Hypothalamus (tissue), 51 donors: Measurements from ENCODE around the gene SLFN5.
"Not testable (repeated sequence)": the region's sequence is repeated elsewhere in the genome, so short reads cannot be mapped to it uniquely, and the experiment has no call there.

Experiments
- DNase-seq, 51 donors: peaks; one replicate each; lab custom pipeline; 2025; lab: John Stamatoyannopoulos, UW

The SLFN5 gene

DNA sequence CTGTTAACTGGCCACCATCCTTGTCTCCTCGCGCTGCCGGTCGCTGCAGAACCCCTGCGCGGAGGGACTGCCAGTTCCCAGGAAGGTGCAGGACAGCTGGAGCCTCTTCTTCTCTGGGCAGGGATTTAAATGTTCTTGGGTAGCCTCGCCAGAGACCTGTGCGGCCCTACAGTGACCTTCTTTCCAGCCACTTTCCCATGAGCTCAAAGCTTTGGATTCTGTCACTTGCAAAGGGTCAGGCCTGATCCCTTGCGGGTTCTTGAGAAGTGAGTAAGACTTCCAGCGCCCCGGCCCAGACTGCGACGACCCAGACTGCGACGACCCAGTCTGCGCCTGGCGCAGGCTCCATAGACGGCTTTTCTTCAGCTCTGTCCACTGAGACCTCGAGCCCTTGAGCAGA lies 1.4 kb upstream of the SLFN5 start:
- no peak for DNase-seq

DNA sequence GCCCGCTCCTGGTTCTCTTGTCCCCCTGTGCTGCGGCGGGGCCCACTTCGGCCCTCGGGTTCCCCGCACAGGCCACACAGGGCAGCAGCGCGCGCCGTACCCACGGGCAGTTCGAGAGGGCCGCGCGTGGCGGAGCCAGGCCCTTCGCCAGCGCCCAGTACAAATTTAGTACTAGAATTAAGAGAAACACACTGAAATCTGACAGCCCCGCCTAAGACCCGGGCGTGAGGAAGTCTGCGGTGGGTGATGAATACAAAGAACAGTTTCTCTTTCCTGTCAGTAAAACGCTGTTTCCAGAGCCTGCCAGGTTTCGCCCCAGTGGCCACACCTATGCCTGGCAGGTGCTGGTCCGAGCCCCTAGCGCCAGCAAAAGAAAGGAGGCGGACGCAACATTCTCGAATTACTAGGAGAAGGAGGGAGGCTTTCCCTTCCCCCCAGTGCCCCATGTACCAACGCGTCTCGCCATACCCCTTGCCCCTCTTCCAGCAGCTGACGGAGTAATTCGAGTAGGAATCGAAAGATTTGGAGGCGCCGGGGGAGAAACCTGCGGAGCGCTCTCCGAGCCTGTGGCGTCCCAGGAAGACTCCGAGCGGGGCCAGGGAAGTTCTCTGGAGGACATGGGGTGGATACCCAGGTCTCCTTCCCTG lies 591 bp upstream of the SLFN5 start:
- DNase-seq: peak in 18 of 51 donors; percentile 4 to 57 (median 32)

GRCh38 chr17:35243561-35244340 lies 879 bp downstream of the SLFN5 start:
- DNase-seq: peak in 14 of 51 donors; percentile 1 to 54 (median 24)

GRCh38 chr17:35244341-35245195 lies 1.7 kb downstream of the SLFN5 start:
- peak in 4 of 51 donors; percentile 2 to 18 (median 4) for DNase-seq

GRCh38 chr17:35245196-35245486 lies 2.3 kb downstream of the SLFN5 start:
- no peak for DNase-seq

DNA sequence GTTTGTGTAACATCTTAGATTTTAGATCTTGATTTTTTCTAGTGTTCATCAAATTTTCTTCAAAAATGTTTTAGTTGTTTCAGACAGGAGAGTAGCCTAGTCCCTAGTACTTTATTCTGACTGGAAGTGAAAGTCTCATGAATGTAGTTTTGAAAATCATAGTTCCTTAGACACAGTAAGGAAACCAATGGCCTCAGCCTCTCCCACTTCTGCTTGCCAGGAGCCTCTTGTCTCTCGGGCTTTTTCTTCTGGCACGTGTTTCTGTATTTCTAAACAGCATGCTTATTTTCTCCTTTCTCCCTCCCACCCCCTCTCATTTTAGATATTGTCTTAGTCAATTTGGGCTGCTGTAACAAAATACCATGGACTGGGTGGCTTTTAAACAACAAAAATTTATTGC lies 9.8 kb downstream of the SLFN5 start:
- no peak for DNase-seq

GRCh38 chr17:35254107-35254773 lies 11.4 kb downstream of the SLFN5 start:
- DNase-seq: peak in 5 of 51 donors; percentile 3 to 23 (median 19)

DNA sequence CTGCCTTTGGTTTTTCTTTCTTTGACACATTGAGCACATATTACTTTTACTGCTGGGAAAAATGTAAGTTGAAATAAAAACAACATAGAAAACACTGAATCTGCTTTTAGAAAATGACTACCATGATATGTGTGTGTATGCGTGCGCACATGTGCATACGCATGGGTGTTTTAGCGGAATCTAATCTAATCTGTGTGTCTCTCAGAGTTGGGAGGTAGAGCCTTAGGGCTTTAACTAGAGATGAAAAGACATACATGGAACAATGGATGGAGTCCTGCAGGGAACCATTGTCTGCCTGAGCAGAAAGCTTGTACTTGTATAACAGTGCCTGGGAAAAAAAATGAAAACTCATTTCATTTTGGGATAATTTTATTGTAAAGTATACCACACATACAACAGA lies 12.4 kb downstream of the SLFN5 start:
- DNase-seq: no peak

DNA sequence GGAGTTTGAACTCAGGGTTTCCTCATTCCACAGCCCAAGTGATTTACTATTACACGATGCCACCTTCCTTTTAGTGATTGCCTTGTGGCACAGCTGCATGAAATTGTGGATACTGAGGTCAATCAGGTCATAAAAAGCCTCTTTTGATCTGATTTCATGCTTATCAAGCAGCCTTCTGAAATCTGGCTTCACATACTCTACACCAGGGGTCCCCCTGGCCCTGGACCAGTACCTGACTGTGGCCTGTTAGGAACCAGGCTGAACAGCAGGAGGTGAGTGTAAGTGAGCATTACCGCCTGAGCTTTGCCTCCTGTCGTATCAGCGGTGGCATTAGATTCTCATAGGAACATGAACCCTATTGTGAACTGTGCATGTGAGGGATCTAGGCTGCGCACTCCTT lies 13.8 kb downstream of the SLFN5 start:
- DNase-seq: no peak

DNA sequence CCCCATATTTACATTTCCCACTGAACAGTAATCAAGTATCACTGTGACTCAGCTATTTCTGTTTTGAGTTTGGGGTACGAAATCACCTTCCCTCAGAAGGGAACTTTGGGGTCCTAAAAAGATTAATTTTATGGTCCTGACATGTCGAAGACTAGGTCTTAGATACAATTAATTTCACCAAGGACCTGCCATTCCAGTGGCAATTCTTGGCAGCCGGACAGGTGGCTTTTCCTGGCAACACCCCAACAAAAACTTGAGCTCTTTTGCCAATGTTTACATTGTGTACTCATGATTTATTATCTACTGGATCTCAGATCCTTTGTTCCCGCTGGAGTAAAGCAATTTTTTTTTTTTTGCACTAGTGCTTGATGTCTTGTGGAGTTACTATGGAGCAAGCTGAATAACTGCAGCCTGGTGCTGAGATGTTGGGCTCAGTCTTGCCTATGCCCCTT lies 14.4 kb downstream of the SLFN5 start:
- no peak for DNase-seq

DNA sequence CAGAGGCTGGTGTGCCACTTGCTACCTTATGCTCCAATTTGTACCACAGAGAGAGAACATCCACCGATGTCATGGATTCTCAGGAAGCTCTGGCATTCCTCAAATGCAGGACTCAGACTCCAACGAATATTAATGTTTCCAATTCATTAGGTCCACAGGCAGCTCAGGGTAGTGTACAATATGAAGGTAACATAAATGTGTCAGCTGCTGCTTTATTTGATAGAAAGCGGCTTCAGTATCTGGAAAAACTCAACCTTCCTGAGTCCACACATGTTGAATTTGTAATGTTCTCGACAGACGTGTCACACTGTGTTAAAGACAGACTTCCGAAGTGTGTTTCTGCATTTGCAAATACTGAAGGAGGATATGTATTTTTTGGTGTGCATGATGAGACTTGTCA lies 16.1 kb downstream of the SLFN5 start:
- DNase-seq: no peak

GRCh38 chr17:35265071-35265470 lies 22.2 kb downstream of the SLFN5 start:
- DNase-seq: no peak

DNA sequence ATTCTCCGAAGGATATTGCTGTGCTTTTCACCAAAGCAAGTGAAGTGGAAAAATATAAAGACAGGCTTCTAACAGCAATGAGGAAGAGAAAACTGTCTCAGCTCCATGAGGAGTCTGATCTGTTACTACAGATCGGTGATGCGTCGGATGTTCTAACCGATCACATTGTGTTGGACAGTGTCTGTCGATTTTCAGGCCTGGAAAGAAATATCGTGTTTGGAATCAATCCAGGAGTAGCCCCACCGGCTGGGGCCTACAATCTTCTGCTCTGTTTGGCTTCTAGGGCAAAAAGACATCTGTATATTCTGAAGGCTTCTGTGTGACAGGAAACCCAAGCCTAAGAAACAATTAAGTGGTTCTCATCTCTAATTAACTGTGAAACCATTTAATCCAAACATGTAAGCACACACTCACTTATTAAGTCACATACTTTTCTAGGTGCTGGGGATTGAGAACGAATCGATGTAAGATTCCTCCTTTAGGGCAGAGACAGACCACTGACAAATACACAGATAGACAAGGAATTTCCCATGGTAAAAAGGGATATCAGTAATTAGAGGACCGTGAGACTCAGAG lies 22.8 kb downstream of the SLFN5 start:
- DNase-seq: no peak

DNA sequence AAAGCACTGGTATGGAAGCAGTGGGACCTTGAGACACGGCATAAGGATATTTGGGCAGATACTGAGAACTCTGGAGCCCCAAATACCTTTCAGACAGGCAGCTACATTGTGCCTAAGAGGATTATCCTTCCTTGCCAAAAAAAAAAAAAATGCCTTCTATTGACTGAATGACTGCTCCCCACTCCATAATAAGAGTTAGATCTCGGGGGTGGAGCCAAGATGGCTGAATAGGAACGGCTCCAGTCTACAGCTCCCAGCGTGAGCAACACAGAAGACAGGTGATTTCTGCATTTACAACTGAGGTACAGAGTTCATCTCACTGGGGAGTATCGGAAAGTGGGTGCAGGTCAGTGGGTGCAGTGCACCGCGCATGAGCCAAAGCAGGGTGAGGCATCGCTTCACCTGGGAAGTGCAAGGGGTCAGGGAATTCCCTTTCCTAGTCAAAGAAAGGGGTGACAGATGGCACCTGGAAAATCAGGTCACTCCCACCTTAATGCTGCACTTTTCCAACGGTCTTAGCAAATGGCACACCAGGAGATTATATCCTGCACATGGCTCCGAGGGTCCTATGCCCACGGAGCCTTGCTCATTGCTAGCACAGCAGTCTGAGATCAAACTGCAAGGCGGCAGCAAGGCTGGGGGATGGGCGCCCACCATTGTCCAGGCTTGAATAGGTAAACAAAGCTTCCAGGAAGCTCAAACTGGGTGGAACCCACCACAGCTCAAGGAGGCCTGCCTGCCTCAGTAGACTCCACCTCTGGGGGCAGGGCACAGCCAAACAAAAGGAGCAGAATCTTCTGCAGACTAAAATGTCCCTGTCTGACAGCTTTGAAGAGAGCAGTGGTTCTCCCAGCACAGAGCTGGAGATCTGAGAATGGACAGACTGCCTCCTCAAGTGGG lies 31.5 kb downstream of the SLFN5 start:
- not testable (repeated sequence) for DNase-seq

GRCh38 chr17:35278454-35278853 lies 35.6 kb downstream of the SLFN5 start:
- DNase-seq: not testable (repeated sequence)

DNA sequence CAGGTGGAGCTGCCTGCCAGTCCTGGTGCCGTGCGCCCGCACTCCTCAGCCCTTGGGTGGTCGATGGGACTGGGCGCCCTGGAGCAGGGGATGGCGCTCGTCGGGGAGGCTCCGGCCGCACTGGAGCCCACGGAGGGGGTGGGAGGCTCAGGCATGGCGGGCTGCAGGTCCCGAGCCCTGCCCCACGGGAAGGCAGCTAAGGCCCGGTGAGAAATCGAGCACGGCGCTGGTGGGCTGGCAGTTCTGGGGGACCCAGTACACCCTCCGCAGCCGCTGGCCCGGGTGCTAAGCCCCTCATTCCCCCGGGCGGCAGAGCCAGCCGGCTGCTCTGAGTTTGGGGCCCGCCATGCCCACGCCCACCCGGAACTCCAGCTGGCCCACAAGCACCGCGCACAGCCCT lies 36.0 kb downstream of the SLFN5 start:
- DNase-seq: not testable (repeated sequence)

GRCh38 chr17:35283767-35284166 lies 40.9 kb downstream of the SLFN5 start:
- no peak for DNase-seq

DNA sequence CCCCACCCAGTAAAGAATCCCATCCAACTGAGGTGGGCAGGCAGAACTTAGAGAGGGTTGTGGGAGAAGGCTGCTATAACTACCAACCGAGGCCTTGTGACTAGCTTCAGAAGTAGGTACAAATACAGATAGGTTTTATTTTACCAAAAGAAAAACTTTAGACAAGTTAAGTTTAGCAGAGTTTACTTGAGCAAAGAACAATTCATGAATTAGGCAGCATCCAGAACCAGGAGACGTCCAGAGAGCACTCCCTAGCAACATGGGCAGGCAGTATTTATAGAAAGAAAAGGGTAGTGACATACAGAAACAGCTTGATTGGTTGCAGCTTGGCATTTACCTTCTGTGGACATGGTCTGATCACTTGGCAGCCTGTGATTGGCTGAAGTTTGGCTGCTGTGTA lies 42.1 kb downstream of the SLFN5 start:
- DNase-seq: no peak

GRCh38 chr17:35286120-35286781 lies 43.4 kb downstream of the SLFN5 start:
- no peak for DNase-seq
